Mesothelial cell of epicardium (in vitro differentiated cells): Measurements from ENCODE around the gene MEN1. TPM values are rescaled to one million over a fixed set of nuclear protein-coding genes. Genes with fewer than 3 reads are reported as not detected.

Experiments
- DNase-seq, 2 experiments: peaks; one replicate each; pipeline ENCODE4 v3.0.0; 2021; ENCODE audit warnings: low spot score in 2 of 2; ENCODE audit not compliant: unreplicated experiment in 2 of 2
- H3K27ac Mint-ChIP-seq: 2 replicates; pipeline ENCODE4 v1.8.0; 2021; ENCODE audit warnings: mixed read lengths
- H3K27me3 Mint-ChIP-seq: 2 replicates; pipeline ENCODE4 v1.8.0; 2021; ENCODE audit warnings: low read depth, mixed read lengths
- H3K36me3 Mint-ChIP-seq: 2 replicates; pipeline ENCODE4 v1.8.0; 2021; ENCODE audit warnings: mixed read lengths
- H3K4me1 Mint-ChIP-seq: 2 replicates; pipeline ENCODE4 v1.8.0; 2021; ENCODE audit warnings: mixed read lengths
- H3K4me3 Mint-ChIP-seq: 2 replicates; pipeline ENCODE4 v1.8.0; 2021; ENCODE audit warnings: mild to moderate bottlenecking, moderate library complexity, mixed read lengths
- H3K9me3 Mint-ChIP-seq: 2 replicates; pipeline ENCODE4 v1.8.0; 2021; ENCODE audit warnings: mixed read lengths
- total RNA-seq: library from RNA; stranded (reverse); gene quantifications from 3 replicates; pipeline ENCODE4 v1.2.1, GENCODE V29; 2021
- TF ChIP-seq, protein P1 (sequence below): fragments of 200-600 bp; sonication (generic); IDR thresholded peaks from one replicate; pipeline ENCODE4 v1.5.0; 2021; ENCODE audit warnings: antibody characterized with exemption; ENCODE audit not compliant: unreplicated experiment

Gene MEN1
- total RNA-seq, 1 donor from 2014 or later, result 45.4 TPM

DNA sequence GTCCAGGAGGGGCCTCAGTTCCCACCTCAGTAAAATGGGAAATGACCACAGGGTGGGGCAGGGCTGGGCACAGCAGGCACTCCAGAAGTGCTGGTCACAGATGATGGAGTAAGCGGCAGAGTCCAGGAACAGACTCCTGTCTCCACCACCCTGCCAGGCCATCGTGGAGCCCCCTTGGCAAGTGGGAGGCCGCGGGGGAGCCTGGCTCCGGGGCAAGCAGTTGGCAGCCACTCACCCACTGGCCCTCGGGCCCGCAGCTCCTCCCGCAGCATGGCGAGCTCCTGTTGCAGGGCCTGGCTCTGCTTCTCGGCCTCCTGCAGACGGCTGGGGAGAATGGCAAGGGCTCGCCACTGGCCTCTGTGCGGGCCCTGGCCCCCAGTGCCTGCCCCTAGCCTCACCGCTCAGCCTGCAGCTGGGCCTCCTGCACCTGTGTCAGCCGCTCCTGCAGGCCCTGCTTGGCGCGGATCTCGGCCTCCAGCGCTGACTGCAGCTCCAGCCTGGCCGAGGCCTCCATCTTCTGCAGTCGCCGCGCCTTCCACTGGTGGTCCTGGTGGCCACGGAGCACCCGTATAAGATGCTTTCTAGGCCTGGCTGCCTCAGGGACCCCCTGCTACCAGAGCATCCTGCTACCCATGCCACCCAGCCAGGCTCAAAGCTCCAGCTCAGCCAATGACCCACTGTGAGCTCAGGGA lies 23.8 kb upstream of the MEN1 start:
- Mint-ChIP-seq H3K27me3 (no peaks in the 10 kb centered on the region), H3K4me3 (no peak overlapping the region), H3K36me3 (no peaks in the 10 kb centered on the region), H3K27ac (no peak overlapping the region), H3K4me1 (no peaks in the 10 kb centered on the region), H3K9me3 (no peaks in the 10 kb centered on the region)
- no peak for DNase-seq
- TF ChIP-seq, protein P1, sequence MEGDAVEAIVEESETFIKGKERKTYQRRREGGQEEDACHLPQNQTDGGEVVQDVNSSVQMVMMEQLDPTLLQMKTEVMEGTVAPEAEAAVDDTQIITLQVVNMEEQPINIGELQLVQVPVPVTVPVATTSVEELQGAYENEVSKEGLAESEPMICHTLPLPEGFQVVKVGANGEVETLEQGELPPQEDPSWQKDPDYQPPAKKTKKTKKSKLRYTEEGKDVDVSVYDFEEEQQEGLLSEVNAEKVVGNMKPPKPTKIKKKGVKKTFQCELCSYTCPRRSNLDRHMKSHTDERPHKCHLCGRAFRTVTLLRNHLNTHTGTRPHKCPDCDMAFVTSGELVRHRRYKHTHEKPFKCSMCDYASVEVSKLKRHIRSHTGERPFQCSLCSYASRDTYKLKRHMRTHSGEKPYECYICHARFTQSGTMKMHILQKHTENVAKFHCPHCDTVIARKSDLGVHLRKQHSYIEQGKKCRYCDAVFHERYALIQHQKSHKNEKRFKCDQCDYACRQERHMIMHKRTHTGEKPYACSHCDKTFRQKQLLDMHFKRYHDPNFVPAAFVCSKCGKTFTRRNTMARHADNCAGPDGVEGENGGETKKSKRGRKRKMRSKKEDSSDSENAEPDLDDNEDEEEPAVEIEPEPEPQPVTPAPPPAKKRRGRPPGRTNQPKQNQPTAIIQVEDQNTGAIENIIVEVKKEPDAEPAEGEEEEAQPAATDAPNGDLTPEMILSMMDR, result no peak

DNA sequence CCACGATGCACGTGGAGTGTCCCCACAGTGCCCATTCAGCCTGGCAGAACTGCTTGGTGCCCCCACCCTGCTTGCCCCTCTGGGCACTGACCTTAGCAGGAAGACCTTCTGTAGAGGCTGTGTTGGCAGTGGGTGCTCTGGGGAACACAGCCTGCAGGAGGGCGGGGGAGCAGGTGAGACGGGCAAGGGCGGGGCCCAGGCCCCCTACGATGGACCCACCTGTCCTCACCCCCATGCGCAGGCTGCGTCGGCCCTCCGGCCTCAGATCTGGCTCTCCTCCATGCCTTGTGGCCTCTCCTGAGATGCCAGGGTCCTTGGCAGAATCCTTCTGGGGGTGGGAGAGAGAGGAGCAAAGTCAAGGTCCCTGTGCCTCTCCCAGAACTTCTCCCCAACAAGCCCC lies 23.2 kb upstream of the MEN1 start:
- H3K36me3 Mint-ChIP-seq, result no peaks in the 10 kb centered on the region
- no peaks in the 10 kb centered on the region for H3K27me3 Mint-ChIP-seq
- H3K27ac Mint-ChIP-seq, result no peak overlapping the region
- H3K4me3 Mint-ChIP-seq, result no peak overlapping the region
- H3K9me3 Mint-ChIP-seq, result no peaks in the 10 kb centered on the region
- TF ChIP-seq, protein P1, result no peak
- H3K4me1 Mint-ChIP-seq, result no peaks in the 10 kb centered on the region
- no peak for DNase-seq

DNA sequence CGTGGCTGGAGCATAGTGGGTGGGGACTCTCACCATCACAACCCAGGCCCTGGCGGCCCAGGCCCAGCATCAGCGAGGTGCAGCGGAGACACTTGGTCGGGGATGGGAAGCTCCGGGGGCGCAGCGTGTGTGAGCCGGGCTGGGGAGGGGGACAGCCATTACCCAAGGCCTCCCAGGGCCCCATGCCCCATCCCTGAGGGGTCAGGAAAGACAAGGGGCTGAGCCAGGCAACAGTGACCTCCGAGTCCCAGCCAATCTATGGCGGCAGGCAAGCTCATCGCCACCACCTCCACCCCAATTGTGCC lies 22.8 kb upstream of the MEN1 start:
- Mint-ChIP-seq H3K27ac (no peak overlapping the region), H3K36me3 (peaks cover 1% of the 10 kb centered on the region), H3K4me3 (no peak overlapping the region), H3K27me3 (no peaks in the 10 kb centered on the region), H3K4me1 (no peaks in the 10 kb centered on the region), H3K9me3 (no peaks in the 10 kb centered on the region)
- TF ChIP-seq, protein P1, result no peak
- DNase-seq, result no peak

DNA sequence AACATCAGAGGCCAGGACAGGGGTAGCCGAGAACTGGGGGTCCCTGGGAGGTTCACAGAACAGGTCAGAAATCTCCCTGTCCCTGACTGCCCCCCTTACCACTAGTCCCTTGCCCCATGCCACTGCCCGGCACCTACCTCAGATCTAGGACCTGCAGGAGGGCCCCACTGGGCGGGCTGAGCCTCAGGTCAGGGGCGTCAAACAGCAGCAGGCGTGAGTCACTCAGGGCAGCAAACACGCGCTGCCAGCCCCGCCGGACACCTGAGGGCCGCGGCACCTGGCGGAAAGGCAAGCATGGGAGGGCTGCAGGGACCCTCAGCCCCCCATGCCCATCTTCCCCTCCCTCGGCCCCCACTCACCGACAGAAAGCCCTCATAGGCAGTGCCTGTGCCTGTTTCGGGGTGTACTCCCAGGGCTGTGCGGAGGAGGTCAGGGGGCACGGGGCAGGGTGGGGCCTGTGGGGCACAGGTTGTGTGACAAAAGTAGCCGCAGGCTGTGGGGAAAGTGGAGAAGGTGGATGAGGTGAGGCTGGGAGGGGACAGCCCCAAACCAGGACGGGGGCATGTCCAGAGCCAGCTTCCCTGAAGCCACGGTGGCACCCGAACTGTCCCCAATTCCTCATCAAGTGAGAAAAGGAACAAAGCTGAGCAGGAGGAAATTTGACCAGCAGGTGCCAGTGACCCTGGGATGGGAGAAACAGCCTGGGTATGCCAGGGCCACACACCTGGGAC lies 22.3 kb upstream of the MEN1 start:
- no peaks in the 10 kb centered on the region for H3K27me3 Mint-ChIP-seq
- TF ChIP-seq, protein P1, result no peak
- DNase-seq, result no peak
- H3K9me3 Mint-ChIP-seq, result no peaks in the 10 kb centered on the region
- peaks cover 6% of the 10 kb centered on the region for H3K36me3 Mint-ChIP-seq
- H3K27ac Mint-ChIP-seq, result no peak overlapping the region
- H3K4me1 Mint-ChIP-seq, result no peaks in the 10 kb centered on the region
- H3K4me3 Mint-ChIP-seq, result no peak overlapping the region

DNA sequence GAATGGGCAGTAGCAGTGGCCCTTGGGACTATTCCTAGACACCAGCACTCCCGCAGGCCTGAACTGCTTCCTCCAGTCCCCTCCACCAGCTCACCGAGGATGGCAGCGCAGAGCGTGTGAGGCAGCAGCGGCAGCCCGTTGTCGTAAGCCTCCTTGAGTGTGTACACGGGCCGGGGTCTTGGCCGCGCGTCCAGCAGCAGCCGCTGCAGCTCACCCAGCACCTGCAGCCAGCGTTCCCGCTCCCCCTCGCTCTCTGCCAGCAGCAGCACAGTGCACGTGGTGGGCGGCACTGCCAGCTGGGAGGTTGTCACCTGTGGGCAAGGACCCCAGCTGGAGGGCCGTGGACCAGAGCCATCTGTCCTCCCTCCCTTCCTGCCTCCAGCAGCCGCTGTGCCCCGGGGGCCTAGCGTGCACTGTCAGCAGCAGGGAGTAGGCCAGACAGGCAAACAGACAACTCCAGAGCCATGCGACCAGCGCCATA lies 21.1 kb upstream of the MEN1 start:
- no peaks in the 10 kb centered on the region for H3K9me3 Mint-ChIP-seq
- H3K36me3 Mint-ChIP-seq, result peaks cover 8% of the 10 kb centered on the region
- no peak for DNase-seq
- H3K4me3 Mint-ChIP-seq, result no peak overlapping the region
- TF ChIP-seq, protein P1, result no peak
- no peak overlapping the region for H3K27ac Mint-ChIP-seq
- no peaks in the 10 kb centered on the region for H3K27me3 Mint-ChIP-seq
- no peaks in the 10 kb centered on the region for H3K4me1 Mint-ChIP-seq
